Pulmonary artery endothelial cell (primary cell): ENCODE results near the gene TTLL1. TPM values are rescaled to one million over a fixed set of nuclear protein-coding genes. Genes with fewer than 3 reads are reported as not detected.
"Not testable (repeated sequence)": the region's sequence is repeated elsewhere in the genome, so short reads cannot be mapped to it uniquely, and the experiment has no call there.

Source experiments
- DNase-seq: peaks from one replicate; pipeline ENCODE4 v3.0.0-alpha.2; 2011; ENCODE audit warnings: low read depth, low spot score
- total RNA-seq: library from RNA; depleted of rRNA; stranded (reverse); fragments of >200 nt; gene quantifications from 2 replicates; pipeline ENCODE4 v1.2.3, GENCODE V29; 2014

The TTLL1 gene
- total RNA-seq, 1 donor from 2014 or later, result 13.5 TPM

GRCh38 chr22:43014316-43014868 is 74.8 kb downstream of the TTLL1 start:
- DNase-seq, result no peak

DNA sequence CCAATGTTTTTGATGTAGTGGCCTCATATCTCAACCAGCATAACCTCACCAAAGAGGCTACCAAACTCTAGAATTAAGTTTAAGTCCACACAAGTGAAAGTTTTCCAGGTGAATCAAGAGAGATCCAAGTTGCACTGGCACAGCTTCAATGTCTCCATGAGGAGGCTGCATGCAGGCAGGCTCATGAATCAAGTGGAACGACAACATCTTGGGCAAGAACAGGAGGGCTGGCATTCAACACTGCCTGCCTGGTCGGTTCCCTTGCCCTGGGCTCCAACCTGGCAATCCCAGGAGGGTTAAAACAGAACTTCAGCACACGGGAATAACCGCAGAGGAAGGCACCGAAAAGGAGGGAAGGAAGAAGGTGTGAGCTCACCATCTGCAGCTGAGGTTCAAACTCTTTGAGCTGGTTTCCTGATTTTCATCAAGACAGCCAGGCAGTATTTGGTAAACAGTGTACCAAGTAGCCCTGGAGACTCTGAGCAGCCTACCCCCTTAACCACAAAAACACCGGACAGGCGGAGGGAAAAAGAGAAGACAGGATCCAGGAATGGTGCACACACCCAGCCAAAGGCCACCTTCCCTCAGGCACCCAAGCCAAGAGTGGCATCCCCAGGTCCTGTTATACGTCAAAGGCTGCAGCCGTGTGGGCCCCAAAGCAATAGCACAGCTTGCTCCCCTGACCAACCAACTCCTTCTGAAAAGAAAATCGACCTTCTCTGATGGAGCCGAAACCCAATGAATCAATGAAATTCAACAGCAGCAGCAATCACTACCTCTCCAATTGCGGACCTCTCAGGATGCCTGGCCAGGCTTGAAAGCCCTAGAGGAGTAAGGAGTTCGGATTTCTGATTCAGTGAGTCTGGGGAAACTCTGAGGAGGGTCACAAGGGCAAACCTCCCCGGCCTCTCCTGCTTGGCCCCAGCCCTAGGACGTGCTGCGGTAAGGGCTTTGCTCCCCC is 75.6 kb downstream of the TTLL1 start:
- DNase-seq, result no peak

DNA sequence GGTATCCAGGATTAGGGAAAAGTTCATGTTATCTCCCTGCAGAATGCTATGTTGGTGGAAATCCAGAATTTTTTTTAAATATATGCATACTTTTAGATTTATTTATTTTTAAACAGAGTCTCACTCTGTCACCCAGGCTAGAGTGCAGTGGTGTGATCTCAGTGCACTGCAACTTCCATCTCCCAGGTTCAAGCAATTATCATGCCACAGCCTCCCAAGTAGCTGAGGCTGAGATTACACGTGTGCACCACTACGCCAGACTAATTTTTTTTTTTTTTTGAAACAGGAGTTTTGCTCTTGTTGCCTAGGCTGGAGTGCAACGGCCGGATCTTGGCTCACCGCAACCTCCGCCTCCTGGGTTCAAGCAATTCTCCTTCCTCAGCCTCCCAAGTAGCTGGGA is 76.8 kb downstream of the TTLL1 start:
- DNase-seq, result no peak

DNA sequence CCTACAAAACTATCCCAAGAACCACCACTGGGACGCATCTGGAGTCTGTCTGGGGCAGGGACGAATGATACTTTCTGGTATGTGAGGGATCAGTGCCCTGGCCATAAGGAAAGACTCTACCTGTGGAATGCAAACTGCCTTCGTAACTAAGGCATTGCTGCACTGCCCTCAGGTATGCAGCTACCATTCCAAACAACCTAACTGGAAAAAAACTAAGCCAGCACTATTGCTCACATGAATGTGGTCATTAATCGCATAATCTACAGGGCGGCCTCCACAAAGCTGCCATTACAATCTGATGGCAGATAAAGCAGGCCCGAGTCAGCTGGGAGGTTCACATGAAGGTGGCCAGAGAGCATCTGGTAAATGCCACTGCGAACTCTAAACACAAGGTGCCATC is 78.1 kb downstream of the TTLL1 start:
- DNase-seq, result no peak

- no peak for DNase-seq
Observed at GRCh38 chr22:43009444-43009843, 79.7 kb downstream of the TTLL1 start.

- DNase-seq, result no peak
Observed at GRCh38 chr22:43008921-43009320, 80.3 kb downstream of the TTLL1 start.

DNA sequence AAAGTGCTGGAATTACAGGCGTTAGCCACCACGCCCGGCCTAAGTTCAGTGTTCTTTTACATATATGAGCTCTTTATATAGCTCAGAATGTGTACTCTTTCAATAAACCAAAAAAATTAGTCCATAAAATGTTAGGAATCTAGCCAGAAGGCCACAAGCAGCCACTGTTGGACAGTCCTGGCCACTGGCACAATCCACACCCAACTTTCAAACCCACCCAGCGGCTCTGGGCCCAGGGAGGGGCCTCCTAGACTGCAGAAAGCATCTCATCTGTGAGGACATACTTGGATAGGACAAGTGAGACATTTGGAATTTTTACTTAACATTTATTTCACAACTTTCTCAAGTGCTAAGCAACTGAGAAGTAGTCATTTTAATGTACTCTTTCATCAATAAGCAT is 80.7 kb downstream of the TTLL1 start:
- no peak for DNase-seq

DNA sequence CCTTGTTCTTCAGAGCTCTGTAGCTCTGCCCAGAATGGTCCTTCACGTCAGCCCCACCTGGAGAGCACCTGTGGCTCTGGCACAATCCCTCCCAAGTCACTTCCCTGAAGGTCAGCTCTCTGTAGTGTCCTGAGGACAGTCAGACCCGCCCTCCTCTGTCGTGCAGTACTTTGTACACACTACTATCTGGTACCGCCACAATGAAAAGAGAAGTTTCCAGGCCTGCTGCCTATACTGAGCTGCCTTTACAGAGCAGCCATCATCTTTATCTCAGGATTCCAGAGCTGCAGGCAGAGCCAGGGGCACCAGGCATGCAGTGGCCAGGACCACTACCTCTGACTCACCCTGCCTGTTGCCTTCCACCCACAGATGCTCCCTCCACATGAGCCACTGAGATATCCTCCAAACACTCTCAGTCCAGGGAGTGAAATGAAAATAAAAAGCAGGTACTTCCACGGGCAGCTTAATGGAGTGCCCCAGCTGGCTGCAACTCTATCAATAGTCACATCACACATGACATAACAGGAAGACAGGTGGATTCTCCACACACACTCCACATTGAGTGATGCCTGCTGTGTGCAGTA is 81.6 kb downstream of the TTLL1 start:
- DNase-seq, result no peak

DNA sequence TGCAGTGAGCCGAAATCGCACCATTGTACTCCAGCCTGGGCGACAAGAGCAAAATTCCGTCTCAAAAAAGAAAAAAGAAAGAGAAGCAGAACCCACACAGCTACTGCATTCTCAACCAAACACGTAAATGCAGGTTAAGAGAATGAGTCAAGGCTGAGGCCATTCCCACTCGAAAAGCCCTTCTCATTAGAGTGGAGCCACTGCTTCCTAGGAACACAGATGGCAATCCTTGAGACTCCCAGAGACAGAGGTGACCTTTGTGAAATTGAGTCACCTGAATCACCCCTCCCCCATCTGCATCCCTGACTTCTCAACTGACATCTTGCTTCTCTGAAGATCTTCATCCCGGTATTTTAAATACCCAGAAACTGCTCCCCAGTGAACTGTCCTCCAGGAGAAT is 82.4 kb downstream of the TTLL1 start:
- DNase-seq, result no peak

GRCh38 chr22:43006016-43006505 is 83.1 kb downstream of the TTLL1 start:
- DNase-seq, result no peak

- no peak for DNase-seq
Observed at GRCh38 chr22:43005106-43005505, 84.1 kb downstream of the TTLL1 start.

DNA sequence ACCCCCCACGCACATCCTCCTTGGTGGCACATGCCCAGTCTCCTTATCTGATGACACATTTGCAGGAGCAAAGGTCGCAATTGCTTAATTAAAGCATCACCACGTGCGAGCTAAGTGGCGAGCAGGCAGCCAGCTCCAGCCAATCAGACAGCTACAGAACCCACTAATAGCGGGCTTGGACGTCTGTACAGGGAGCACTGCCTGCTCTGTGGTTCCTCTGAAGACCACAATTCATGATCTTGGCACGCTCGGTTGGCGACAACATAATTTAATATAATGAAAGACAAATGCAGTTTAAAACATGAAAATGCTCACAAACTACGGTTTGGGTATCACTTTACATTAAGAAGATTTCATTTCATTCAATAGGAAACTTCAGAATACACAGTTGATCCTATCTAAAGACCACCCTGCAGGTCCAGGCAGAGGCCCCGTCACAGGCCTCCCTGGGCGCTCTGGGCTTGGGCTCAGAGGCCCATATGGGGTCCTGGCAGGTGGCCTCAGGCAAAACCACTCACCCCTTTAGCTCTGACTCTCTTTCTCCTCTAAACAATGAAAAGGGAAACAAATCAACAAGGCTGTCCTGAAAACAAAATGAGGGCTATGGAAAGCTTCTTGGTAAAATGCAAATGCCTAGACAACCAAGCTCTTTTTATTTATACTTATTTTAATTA is 84.7 kb downstream of the TTLL1 start:
- no peak for DNase-seq

- no peak for DNase-seq
Observed at GRCh38 chr22:43002202-43002586, 87.0 kb downstream of the TTLL1 start.

DNA sequence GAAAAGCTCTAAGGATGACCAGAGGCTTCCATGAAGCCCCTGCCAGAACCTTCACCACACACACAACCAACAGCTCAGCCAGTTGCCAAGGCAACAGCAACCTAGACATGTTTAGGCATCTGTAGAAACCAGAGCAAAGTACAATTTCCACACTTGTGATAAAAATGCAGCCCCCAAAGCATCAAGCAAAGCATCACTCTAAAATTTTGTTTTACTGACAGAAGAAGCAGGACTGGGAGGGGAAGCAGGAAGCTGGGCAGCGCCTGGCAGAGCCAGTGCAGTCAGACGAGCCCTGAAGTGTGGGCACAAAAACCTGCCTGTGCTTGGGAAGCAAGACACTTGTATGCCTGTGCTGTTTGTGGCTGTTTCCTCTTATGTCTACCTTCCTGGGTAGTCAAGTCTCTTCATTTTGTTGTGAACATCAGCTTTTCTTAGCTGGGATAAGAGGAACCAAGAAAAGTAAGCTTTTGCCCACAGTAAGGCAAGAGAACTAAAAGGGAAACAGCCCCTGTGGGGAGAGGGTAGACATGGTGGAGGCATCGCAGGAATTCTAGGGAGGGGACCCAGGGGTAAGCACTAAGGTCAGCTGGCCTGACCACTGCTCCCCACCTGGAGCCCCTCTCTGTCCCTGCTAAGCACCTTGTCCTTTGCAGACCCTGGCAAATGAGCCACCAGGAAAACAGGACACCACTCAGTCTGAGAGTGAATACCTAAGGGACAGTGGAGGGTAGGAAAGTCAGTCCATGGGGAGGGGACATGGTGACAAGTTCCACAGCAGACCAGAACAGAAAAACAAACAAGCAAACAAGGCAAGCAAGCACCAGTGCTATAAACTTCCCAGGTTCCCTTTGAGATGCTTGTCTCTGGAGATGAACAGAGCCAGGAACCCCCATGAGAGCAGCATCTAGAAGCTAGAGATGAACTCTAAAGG is 87.7 kb downstream of the TTLL1 start:
- DNase-seq, result no peak

- no peak for DNase-seq
Observed at GRCh38 chr22:43000441-43001175, 88.6 kb downstream of the TTLL1 start.

DNA sequence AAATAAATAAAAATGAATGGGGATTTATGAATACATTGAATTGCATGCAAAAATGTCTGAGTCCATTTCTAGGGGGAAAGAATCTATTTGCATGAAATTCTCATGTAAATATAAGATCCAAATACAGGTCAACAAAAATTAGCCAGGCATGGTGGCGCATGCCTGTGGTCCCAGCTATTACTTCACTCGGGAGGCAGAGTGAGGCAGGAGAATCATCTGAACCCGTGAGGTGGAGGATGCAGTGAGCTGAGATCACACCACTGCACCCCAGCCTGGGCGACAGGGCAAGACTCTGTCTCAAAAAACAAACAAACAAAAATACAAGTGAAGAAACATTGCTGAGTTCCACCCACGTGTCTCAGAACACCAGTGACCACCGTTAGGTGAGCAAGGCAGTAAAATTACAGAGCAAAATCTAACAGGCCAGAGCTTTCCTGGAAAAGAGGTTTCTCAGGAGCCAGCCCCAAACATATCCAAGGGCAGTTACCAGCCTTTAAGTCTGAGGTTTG is 91.6 kb downstream of the TTLL1 start:
- DNase-seq, result no peak

GRCh38 chr22:42996646-42997365 is 92.4 kb downstream of the TTLL1 start:
- no peak for DNase-seq

- DNase-seq, result not testable (repeated sequence)
Observed at GRCh38 chr22:42995654-42996053, 93.5 kb downstream of the TTLL1 start.

DNA sequence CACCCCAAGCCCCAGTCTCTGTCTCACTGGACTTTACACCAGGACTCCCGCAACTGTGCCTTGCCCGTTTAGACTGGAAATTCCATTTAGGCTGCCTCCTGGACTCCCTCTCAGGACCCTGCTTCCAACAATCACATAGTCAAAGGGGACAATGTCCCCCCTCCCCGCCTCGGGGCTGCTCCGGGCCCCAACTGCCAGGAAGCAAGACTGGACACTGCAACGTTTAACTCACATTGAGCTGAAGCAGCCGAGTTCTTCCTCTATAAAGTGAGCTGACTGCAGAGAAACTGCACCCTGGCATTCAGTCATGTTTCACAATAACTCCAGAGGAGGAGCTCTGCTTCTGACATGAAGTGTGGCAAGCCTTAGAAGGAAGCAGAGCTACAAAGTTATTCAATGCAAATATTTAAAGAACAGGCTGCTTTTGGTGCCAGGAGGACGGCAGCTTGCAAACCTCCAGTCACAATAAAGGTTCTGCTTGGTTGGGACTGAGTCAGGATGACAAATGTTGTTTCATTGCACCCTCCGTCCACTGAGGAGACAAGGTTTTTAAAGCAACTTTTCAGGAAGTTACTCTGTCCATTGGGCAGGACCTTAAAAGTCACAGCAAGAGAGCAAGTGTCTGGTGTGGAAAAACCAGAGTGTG is 94.2 kb downstream of the TTLL1 start:
- DNase-seq, result no peak
